Fibroblast of mammary gland (primary cell): ENCODE data around the gene RHEB.

Experiments used
- DNase-seq: peaks from one replicate; pipeline ENCODE4 v3.0.0-alpha.2; 2010; ENCODE audit warnings: low read depth
- H3K4me3 ChIP-seq: 2 replicates; pipeline ENCODE4 v1.5.1; 2011; ENCODE audit warnings: low read depth, mild to moderate bottlenecking, low read length, moderate library complexity; ENCODE audit not compliant: control insufficient read depth
- CTCF ChIP-seq: conservative IDR thresholded peaks from 2 replicates; pipeline ENCODE4 v1.5.1; 2011; ENCODE audit warnings: low read depth, low read length, inconsistent platforms; ENCODE audit not compliant: control insufficient read depth, insufficient read depth

Gene RHEB

GRCh38 chr7:151556592-151556991, 36.9 kb upstream of the RHEB start:
- no peak overlapping the region for H3K4me3 ChIP-seq
- DNase-seq: no peak
- no peak for TF ChIP-seq CTCF

- no peak overlapping the region for H3K4me3 ChIP-seq
- no peak for TF ChIP-seq CTCF
- DNase-seq: no peak
Observed at GRCh38 chr7:151553356-151553755, 33.7 kb upstream of the RHEB start.

GRCh38 chr7:151552352-151553028, 32.8 kb upstream of the RHEB start:
- no peak for TF ChIP-seq CTCF
- H3K4me3 ChIP-seq: no peak overlapping the region
- DNase-seq: no peak

- DNase-seq: peak; percentile 15
- H3K4me3 ChIP-seq: no peak overlapping the region
- no peak for TF ChIP-seq CTCF
Observed at GRCh38 chr7:151551820-151552219, 32.1 kb upstream of the RHEB start.

- TF ChIP-seq CTCF: no peak
- H3K4me3 ChIP-seq: no peak overlapping the region
- peak; percentile 65 for DNase-seq
Observed at GRCh38 chr7:151550656-151551286, 31.1 kb upstream of the RHEB start.

GRCh38 chr7:151549644-151550043, 29.9 kb upstream of the RHEB start:
- no peak for TF ChIP-seq CTCF
- H3K4me3 ChIP-seq: no peak overlapping the region
- DNase-seq: no peak
